Suprapubic skin (tissue), 4 donors: Measurements from ENCODE around the gene COL8A1. TPM values are rescaled to one million over a fixed set of nuclear protein-coding genes. Genes with fewer than 3 reads are reported as not detected.

Experiments
- DNase-seq, 2 donors: peaks; one replicate each; pipeline ENCODE4 v3.0.0-alpha.2; 2019; ENCODE audit warnings: low spot score in 2 of 2
- H3K27ac ChIP-seq: fragments of 200-600 bp; sonication (generic); one replicate; pipeline ENCODE4 v1.5.1; 2019
- H3K27me3 ChIP-seq: fragments of 200-600 bp; sonication (generic); one replicate; pipeline ENCODE4 v1.5.1; 2019
- H3K36me3 ChIP-seq: fragments of 200-600 bp; sonication (generic); one replicate; pipeline ENCODE4 v1.5.1; 2019
- H3K4me1 ChIP-seq: fragments of 200-600 bp; sonication (generic); one replicate; pipeline ENCODE4 v1.5.1; 2019
- H3K4me3 ChIP-seq: fragments of 200-600 bp; sonication (generic); one replicate; pipeline ENCODE4 v1.5.1; 2019; ENCODE audit warnings: mild to moderate bottlenecking
- H3K9me3 ChIP-seq: fragments of 200-600 bp; sonication (generic); one replicate; pipeline ENCODE4 v1.5.1; 2019
- CTCF ChIP-seq, 2 donors: fragments of 200-600 bp in 1 of 2; fragments of 450-650 bp in 1 of 2; sonication (generic) in 1 of 2; IDR thresholded peaks; one replicate each; pipeline ENCODE4 v1.5.1; 2016 to 2019; ENCODE audit warnings: antibody characterized with exemption in 2 of 2, mild to moderate bottlenecking in 1 of 2, moderate library complexity in 1 of 2
- EP300 ChIP-seq: sonication (generic); formaldehyde crosslinking; IDR thresholded peaks from one replicate; pipeline ENCODE4 v1.6.1; 2017; ENCODE audit warnings: antibody characterized with exemption
- POLR2A ChIP-seq, 2 donors: fragments of 450-650 bp; IDR thresholded peaks; one replicate each; pipeline ENCODE4 v1.6.1; 2017; ENCODE audit warnings: antibody characterized with exemption in 2 of 2, mild to moderate bottlenecking in 2 of 2, moderate library complexity in 2 of 2
- POLR2AphosphoS5 ChIP-seq, 3 donors: sonication (generic); formaldehyde crosslinking; IDR thresholded peaks; one replicate each; pipeline ENCODE4 v1.6.1; 2017; ENCODE audit warnings: antibody characterized with exemption in 3 of 3
- WGBS: methylation state at CpG from one replicate; pipeline ENCODE4 v1.1.5; 2018; 5-methylcytosine and 5-hydroxymethylcytosine counted together
- total RNA-seq, 4 donors: library from RNA; depleted of rRNA; stranded (reverse); fragments of >200 nt; gene quantifications; one replicate each; pipeline ENCODE4 v1.1.0, GENCODE V29; 2016

Gene COL8A1
- total RNA-seq, 4 donors from 2014 or later: 3.2 to 14.9 (median 5.6) TPM

- H3K27ac ChIP-seq: no peak overlapping the region
- WGBS: 49% methylated on average over 4 of the region's 4 CpGs
- H3K4me3 ChIP-seq: no peak overlapping the region
- no peaks in the 10 kb centered on the region for H3K4me1 ChIP-seq
- H3K9me3 ChIP-seq: no peaks in the 10 kb centered on the region
- no peaks in the 10 kb centered on the region for H3K36me3 ChIP-seq
- no peak for DNase-seq
- TF ChIP-seq POLR2AphosphoS5 (IDR thresholded peaks at IDR 0.05): no peak
- no peak for TF ChIP-seq EP300
- TF ChIP-seq CTCF (IDR thresholded peaks at IDR 0.05): no peak
- no peak for TF ChIP-seq POLR2A (IDR thresholded peaks at IDR 0.05)
- H3K27me3 ChIP-seq: no peaks in the 10 kb centered on the region
Measured at GRCh38 chr3:99625643-99626416, 12.6 kb upstream of the COL8A1 start.

GRCh38 chr3:99626417-99626788 lies 12.0 kb upstream of the COL8A1 start:
- Histone ChIP-seq H3K4me1 (no peaks in the 10 kb centered on the region), H3K27ac (no peak overlapping the region), H3K4me3 (no peak overlapping the region), H3K9me3 (no peaks in the 10 kb centered on the region), H3K27me3 (no peaks in the 10 kb centered on the region), H3K36me3 (no peaks in the 10 kb centered on the region)
- DNase-seq: no peak
- TF ChIP-seq POLR2A (IDR thresholded peaks at IDR 0.05) (no peak), CTCF (IDR thresholded peaks at IDR 0.05) (no peak)
- 59% methylated on average over 1 of the region's 1 CpG for WGBS

- H3K4me1 ChIP-seq: no peaks in the 10 kb centered on the region
- TF ChIP-seq POLR2AphosphoS5 (IDR thresholded peaks at IDR 0.05) (no peak), CTCF (IDR thresholded peaks at IDR 0.05) (no peak), EP300 (no peak), POLR2A (IDR thresholded peaks at IDR 0.05) (no peak)
- H3K27ac ChIP-seq: no peak overlapping the region
- no peak for DNase-seq
- H3K36me3 ChIP-seq: no peaks in the 10 kb centered on the region
- H3K4me3 ChIP-seq: no peak overlapping the region
- WGBS: 74% methylated on average over 4 of the region's 4 CpGs
- H3K9me3 ChIP-seq: no peaks in the 10 kb centered on the region
- no peaks in the 10 kb centered on the region for H3K27me3 ChIP-seq
Measured at GRCh38 chr3:99627062-99627826, 11.2 kb upstream of the COL8A1 start.

- Histone ChIP-seq H3K27ac (no peak overlapping the region), H3K36me3 (no peaks in the 10 kb centered on the region), H3K9me3 (no peaks in the 10 kb centered on the region), H3K4me3 (no peak overlapping the region), H3K4me1 (no peaks in the 10 kb centered on the region), H3K27me3 (no peaks in the 10 kb centered on the region)
- no peak for DNase-seq
- 58% methylated on average over 1 of the region's 1 CpG for WGBS
- TF ChIP-seq POLR2AphosphoS5 (IDR thresholded peaks at IDR 0.05) (no peak), POLR2A (IDR thresholded peaks at IDR 0.05) (no peak), CTCF (IDR thresholded peaks at IDR 0.05) (no peak), EP300 (no peak)
Measured at GRCh38 chr3:99630815-99631214, 7.6 kb upstream of the COL8A1 start.

GRCh38 chr3:99633887-99634558 lies 4.4 kb upstream of the COL8A1 start:
- Histone ChIP-seq H3K27me3 (peaks cover 4% of the 10 kb centered on the region), H3K4me1 (peaks cover 23% of the 10 kb centered on the region), H3K27ac (no peak overlapping the region), H3K36me3 (no peaks in the 10 kb centered on the region), H3K4me3 (no peak overlapping the region), H3K9me3 (no peaks in the 10 kb centered on the region)
- 85% methylated on average over 7 of the region's 7 CpGs for WGBS
- TF ChIP-seq POLR2A (IDR thresholded peaks at IDR 0.05): no peak
- no peak for TF ChIP-seq EP300
- TF ChIP-seq CTCF (IDR thresholded peaks at IDR 0.05): no peak
- no peak for TF ChIP-seq POLR2AphosphoS5 (IDR thresholded peaks at IDR 0.05)
- no peak for DNase-seq
